Activated CD8-positive, alpha-beta memory T cell treated with anti-CD3 and anti-CD28 coated beads, Interleukin-2, amount 50 U/mL, for 24 hours (primary cell): ENCODE data around the gene ZNF438.
"Not testable (repeated sequence)": the region's sequence is repeated elsewhere in the genome, so short reads cannot be mapped to it uniquely, and the experiment has no call there.

Experiments used
- DNase-seq: peaks from one replicate; pipeline ENCODE4 v3.0.0-alpha.2; 2020; ENCODE audit errors: extremely low read depth

ZNF438 gene, protein sequence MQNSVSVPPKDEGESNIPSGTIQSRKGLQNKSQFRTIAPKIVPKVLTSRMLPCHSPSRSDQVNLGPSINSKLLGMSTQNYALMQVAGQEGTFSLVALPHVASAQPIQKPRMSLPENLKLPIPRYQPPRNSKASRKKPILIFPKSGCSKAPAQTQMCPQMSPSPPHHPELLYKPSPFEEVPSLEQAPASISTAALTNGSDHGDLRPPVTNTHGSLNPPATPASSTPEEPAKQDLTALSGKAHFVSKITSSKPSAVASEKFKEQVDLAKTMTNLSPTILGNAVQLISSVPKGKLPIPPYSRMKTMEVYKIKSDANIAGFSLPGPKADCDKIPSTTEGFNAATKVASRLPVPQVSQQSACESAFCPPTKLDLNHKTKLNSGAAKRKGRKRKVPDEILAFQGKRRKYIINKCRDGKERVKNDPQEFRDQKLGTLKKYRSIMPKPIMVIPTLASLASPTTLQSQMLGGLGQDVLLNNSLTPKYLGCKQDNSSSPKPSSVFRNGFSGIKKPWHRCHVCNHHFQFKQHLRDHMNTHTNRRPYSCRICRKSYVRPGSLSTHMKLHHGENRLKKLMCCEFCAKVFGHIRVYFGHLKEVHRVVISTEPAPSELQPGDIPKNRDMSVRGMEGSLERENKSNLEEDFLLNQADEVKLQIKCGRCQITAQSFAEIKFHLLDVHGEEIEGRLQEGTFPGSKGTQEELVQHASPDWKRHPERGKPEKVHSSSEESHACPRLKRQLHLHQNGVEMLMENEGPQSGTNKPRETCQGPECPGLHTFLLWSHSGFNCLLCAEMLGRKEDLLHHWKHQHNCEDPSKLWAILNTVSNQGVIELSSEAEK

DNA sequence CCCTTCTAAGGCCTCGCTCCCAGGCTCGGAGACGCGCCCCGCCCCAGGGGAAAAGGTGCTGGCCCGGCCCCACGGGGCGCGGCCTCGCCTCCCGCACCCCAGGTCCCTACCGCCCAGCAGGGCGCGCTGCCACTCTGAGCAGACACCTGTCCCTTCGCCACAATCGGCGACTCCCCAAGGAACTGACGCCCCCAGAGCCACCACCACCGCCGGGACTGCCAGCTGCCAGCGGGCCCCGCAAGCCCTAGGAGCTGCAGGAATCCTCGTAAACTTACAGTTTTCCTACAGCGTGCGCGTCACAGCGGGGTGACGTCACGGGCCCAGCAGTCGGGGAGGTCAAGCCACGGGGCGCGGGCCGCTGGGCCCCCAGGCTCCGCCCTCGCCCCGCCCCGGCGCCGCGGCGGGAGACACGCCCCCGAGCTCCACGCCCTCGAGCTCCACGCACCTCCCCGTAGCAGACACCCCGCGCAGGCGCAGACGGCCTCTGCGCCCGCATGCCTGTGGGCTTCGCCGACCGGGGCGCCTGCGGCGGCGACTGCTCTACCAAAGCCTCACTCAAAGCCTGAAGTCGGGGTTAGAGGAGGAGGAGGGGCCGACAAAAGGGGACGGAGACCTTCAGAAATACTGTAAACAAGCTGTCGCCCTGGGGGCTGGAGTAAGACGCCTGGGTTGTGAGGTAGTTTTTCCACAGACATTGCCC, at the start of gene ZNF438:
TSS of gene ZNF438 (minus strand) at position 308 of the 700 bp plus-strand sequence. CDS start 154,831 bp downstream, outside the sequence.
- DNase-seq, result peak; percentile 76

GRCh38 chr10:31076610-31076988, 44.9 kb upstream of the ZNF438 start:
- DNase-seq, result no peak

GRCh38 chr10:31075881-31076609, 44.4 kb upstream of the ZNF438 start:
- no peak for DNase-seq

DNA sequence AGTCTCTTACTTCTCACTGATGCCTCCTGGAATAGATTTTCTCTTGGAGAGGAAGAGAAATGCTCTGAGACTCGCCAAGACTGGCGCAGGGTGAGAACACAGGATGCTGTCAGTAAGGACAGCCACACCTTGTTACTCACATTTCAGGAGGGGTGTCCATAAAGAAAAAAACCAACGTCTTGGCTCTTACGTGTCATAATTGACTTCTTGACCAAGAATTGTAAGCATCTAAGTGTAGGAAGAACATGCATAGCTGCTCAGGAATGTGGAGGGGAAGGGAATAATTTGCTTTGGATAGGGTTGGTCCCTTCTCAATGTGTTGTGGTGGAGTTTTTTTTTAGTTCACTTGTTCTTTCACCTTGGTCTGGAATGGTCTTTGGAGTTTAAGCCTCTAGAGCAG, 43.8 kb upstream of the ZNF438 start:
- no peak for DNase-seq

GRCh38 chr10:31074722-31075086, 43.0 kb upstream of the ZNF438 start:
- no peak for DNase-seq

- no peak for DNase-seq
Observed at GRCh38 chr10:31073996-31074721, 42.5 kb upstream of the ZNF438 start.

GRCh38 chr10:31073211-31073610, 41.5 kb upstream of the ZNF438 start:
- no peak for DNase-seq

DNA sequence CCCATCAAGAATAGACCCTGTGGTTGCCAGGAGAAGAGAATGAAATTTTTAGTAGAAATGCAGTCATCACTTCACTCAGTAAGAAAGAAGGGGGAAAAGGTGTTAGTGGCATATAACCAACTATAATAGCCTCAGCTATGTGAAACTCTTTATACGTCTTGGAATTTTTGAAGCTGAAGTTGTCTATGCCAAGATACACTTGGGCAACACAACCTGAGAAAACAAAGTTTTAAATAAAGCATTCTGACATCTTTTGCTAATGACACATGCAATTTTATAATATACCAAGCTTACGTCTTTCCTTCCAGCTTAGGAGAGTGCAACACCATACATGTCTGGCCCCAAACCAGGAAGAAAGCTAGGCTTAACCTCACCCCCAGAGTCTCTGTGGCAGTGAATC, 40.8 kb upstream of the ZNF438 start:
- DNase-seq, result no peak

DNA sequence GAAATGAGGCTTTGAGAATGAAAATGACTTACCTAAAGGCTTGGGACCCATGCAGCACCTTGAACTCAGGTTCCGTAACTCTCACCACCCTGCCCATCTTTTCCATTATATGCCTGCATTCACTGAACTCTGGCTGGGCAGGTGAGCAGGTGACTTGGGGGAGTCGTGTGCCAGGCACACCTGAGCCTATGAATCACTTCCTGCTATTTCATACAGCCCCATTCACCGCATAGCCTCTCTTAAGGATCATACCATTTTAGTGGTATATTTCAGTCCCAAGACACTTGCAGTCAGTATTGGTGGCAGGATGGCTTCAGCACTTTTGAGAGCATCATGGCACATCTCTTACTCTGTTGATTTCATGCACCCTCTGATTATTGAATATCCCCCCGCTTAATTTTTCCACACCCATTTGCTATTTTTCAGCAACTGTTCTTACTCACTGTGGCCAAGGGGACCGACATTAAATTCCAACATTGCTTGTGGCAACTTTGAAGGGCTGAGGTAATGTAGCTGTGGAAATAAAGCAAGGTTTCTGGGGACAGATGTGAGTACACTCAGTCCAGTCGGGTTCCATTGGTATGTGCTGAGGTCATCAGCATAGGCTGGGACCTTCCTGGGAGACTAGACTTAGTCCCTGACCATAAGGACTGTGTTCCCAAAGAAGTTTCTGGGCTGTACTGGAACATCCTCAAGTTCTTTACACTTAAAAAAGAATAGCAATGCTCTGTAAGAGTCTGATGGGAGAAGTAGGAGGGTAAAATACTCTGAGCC, 39.8 kb upstream of the ZNF438 start:
- DNase-seq, result no peak

GRCh38 chr10:31070691-31071090, 39.0 kb upstream of the ZNF438 start:
- no peak for DNase-seq

- DNase-seq, result no peak
Observed at GRCh38 chr10:31070025-31070424, 38.4 kb upstream of the ZNF438 start.

GRCh38 chr10:31069411-31069810, 37.7 kb upstream of the ZNF438 start:
- no peak for DNase-seq

- DNase-seq, result no peak
Observed at GRCh38 chr10:31064348-31064747, 32.7 kb upstream of the ZNF438 start.

DNA sequence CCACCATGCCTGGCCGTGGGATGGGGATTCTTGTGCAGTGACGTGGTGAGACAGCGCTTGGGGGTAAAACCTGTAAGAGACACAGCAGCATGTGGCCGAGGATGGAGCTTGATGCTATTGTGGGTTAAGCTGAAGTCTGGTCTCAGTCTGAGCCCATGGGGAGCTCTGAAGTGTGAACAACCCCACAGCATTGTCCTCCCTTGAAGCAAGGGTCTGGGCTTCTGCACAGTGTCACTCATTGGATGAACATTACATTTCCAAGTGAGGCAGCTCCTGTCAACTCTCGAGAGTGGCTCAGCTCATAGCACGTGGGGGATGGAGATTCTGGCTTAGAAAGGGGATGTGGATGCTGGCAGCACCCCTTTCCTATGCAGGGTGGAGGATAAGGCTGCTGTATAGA, 32.2 kb upstream of the ZNF438 start:
- DNase-seq, result no peak

- no peak for DNase-seq
Observed at GRCh38 chr10:31062856-31063255, 31.2 kb upstream of the ZNF438 start.

- DNase-seq, result no peak
Observed at GRCh38 chr10:31061941-31062340, 30.3 kb upstream of the ZNF438 start.

DNA sequence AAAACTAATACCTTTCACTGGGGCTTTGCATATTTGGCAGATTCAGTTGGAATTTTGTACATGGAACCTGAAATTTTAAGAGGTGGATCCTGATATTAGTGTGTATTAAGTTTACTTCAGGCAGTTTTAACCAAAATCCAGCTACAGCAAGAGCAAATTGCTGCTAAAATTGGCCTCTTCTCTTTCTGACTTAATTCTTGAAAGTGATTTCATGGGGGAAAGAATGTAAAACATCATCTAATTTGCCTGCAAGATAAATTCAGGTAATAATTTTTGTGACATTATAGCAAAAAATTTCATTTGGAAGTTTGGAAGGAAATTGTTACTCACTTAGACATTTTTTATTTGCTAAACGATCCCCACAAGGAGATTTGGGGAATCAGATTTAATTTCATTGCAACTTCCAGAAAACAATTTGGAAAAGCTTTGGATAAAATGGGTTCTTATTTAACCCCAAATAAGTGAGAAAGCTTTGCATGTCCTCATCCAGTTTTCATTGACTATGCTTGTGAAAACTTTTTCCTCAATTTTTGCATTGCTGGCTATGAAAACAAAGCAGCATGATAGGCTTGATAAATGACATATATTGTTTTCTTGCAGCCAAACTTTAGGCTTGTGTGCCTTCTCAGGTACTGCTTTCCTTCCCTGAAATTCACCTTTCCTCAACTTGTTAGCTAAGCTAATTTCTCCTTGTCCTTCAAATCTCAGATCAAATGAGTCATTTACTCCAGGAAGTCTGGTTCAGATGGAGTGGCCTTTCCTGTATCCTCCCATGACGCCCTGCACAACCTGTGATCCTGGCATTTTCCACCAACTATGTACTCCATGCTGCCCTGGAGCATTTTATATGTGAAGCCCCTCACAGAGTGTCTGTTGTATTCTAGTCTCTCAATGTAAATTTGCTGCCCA, 27.4 kb upstream of the ZNF438 start:
- DNase-seq, result no peak

- not testable (repeated sequence) for DNase-seq
Observed at GRCh38 chr10:31056678-31057077, 25.0 kb upstream of the ZNF438 start.

DNA sequence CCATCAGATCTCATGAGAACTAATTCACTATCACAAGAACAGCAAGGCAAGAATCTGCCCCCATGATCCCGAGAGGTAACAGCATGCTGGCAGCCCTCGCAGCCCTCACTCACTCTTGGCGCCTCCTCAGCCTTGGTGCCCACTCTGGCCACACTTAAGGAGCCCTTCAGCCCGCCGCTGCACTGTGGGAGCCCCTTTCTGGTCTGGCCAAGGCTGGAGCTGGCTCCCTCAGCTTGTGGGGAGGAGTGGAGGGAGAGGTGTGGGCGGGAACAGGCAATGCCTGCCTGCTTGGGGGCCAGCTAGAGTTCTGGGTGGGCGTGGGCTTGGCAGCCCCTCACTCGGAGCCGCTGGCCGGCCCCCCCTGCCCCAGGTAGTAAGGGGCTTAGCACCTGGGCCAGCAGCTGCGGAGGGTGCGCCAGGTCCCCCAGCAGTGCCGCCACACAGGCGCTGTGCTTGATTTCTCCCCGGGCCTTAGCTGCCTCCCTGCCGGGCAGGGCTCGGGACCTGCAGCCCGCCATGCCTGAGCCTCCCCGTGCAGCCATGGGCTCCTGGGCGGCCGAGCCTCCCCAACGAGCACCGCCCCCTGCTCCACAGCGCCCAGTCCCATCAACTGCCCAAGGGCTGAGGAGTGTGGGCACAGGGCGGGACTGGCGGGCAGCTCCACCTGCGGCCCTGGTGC, 24.0 kb upstream of the ZNF438 start:
- no peak for DNase-seq
